Heart right ventricle (tissue), 16 donors: ENCODE data around the gene GGA3. TPM values are rescaled to one million over a fixed set of nuclear protein-coding genes. Genes with fewer than 3 reads are reported as not detected.
A peak's percentile ranks its signal among the peaks of the same experiment; 100 is the strongest.
"Not testable (repeated sequence)": the region's sequence is repeated elsewhere in the genome, so short reads cannot be mapped to it uniquely, and the experiment has no call there.

Experiments used
- ATAC-seq, 8 donors: fragments of 200-7000 bp; cut with Tn5 transposase; one replicate each; pipeline ENCODE4 v1.9.1; 2020; ENCODE audit warnings: mild to moderate bottlenecking in 8 of 8, moderate library complexity in 8 of 8, moderate number of reproducible peaks in 1 of 8
- DNase-seq, 2 donors: peaks; one replicate each; pipeline ENCODE4 v3.0.0-alpha.2; 2020
- H3K27ac ChIP-seq, 10 donors: fragments of 200-600 bp; sonication (generic) in 2 of 10; one replicate each; pipeline versions ENCODE4 v1.5.0 to v1.8.0; 2020 to 2022; ENCODE audit warnings: mild to moderate bottlenecking in 3 of 10
- H3K27me3 ChIP-seq, 7 donors: fragments of 200-600 bp; one replicate each; pipeline ENCODE4 v1.8.0; 2021 to 2022; ENCODE audit warnings: mild to moderate bottlenecking in 2 of 7
- H3K36me3 ChIP-seq, 9 donors: fragments of 200-600 bp; sonication (generic) in 1 of 9; one replicate each; pipeline versions ENCODE4 v1.5.0 to v1.8.0; 2020 to 2022; ENCODE audit warnings: mild to moderate bottlenecking in 2 of 9
- H3K4me1 ChIP-seq, 9 donors: fragments of 200-600 bp; sonication (generic) in 1 of 9; one replicate each; pipeline versions ENCODE4 v1.5.0 to v1.8.0; 2020 to 2022; ENCODE audit warnings: mild to moderate bottlenecking in 4 of 9
- H3K4me3 ChIP-seq, 10 donors: fragments of 200-600 bp; sonication (generic) in 2 of 10; one replicate each; pipeline versions ENCODE4 v1.5.0 to v1.8.0; 2020 to 2022; ENCODE audit warnings: mild to moderate bottlenecking in 7 of 10, moderate library complexity in 2 of 10
- H3K9me3 ChIP-seq, 11 donors: fragments of 200-600 bp in 10 of 11; sonication (generic) in 2 of 11; one replicate each; pipeline versions ENCODE4 v1.5.0 to v1.8.0; 2013 to 2022; ENCODE audit warnings: mild to moderate bottlenecking in 2 of 11, control low read depth in 1 of 11, moderate library complexity in 1 of 11
- WGBS, 2 donors: extraction: QIAGEN DNeasy Blood & Tissue Kit; methylation state at CpG; one replicate each; pipeline ENCODE4 v1.1.7; 2013; ENCODE audit warnings: inconsistent platforms in 1 of 2; 5-methylcytosine and 5-hydroxymethylcytosine counted together
- intact Hi-C, 10 donors: fragments of 100-400 bp; cut with DNase I; formaldehyde crosslinking; loops; one replicate each; pipeline versions ENCODE4 v1.11.1 to v1.14.2; 2022
- polyA plus RNA-seq, 2 donors: library from polyadenylated mRNA; stranded (reverse); fragments of 200-250 nt; gene quantifications; one replicate each; pipeline ENCODE4 v1.2.3, GENCODE V29; 2013
- total RNA-seq, 10 donors: library from RNA; stranded (reverse); fragmentation: NEBNext Ultra II Directional in 3 of 10; extraction: Animal tissue kit (Norgen Biotek cat#: 25700) in 3 of 10; gene quantifications; one replicate each; pipeline versions ENCODE4 v1.2.1 to v1.2.4, GENCODE V29; 2021 to 2023
- TF ChIP-seq, protein P1 (sequence below), 9 donors: fragments of 200-600 bp; sonication (generic) in 2 of 9; IDR thresholded peaks; one replicate each; pipeline versions ENCODE4 v1.5.0 to v1.8.0; 2021 to 2022; ENCODE audit warnings: antibody characterized with exemption in 9 of 9, mild to moderate bottlenecking in 5 of 9, moderate library complexity in 1 of 9
- donor health status: Arrhythmogenic right ventricular cardiomyopathy.
- donor health status: ischemic (EF 13 %, LVEDD 7.1; RV severe dilation, severe dysfunction).
- donor health status: healthy with polysubstance abuse.
- donor health status: DM: no; HTN: yes; CAD: no.
- donor health status: DM: no; HTN: no; CAD: no.
- donor health status: ischemic (EF 25% LVEDD 6.9; RV normal size, moderate dysfunction).
- donor health status: ischemic (EF 25% LVEDD 5.7; RV mildly dilated, moderate dysfunction).
- donor health status: healthy.
- donor health status: DM: yes; HTN: yes; CAD: no.
- donor health status: Ischemic cardiomyopathy.
- donor health status: ischemic (EF 35%, LVEDD 5.7; RV mildly dilated, moderate dysfunction).
- donor health status: nonischemic (EF 11% LVEDD 7.7; RV severe dilation, severe dysfunction).
- donor health status: DM: yes; HTN: yes; CAD: no.
- donor health status: PGD.
- donor health status: ischemic (EF 29% LVEDD 5.4; RV normal size, mild dysfunction).
- donor health status: nonischemic (EF 23%, LVEDD 6.1; RV moderate dilation, normal function).

GGA3 gene
- total and polyA plus RNA-seq, 12 donors = 13.1 to 30.2 (median 20.7) TPM

GRCh38 chr17:75301502-75302206 is 40.2 kb upstream of the GGA3 start:
- WGBS, 2 donors = 85 to 89% methylated on average over 17 of the region's 17 CpGs
- TF ChIP-seq, protein P1, sequence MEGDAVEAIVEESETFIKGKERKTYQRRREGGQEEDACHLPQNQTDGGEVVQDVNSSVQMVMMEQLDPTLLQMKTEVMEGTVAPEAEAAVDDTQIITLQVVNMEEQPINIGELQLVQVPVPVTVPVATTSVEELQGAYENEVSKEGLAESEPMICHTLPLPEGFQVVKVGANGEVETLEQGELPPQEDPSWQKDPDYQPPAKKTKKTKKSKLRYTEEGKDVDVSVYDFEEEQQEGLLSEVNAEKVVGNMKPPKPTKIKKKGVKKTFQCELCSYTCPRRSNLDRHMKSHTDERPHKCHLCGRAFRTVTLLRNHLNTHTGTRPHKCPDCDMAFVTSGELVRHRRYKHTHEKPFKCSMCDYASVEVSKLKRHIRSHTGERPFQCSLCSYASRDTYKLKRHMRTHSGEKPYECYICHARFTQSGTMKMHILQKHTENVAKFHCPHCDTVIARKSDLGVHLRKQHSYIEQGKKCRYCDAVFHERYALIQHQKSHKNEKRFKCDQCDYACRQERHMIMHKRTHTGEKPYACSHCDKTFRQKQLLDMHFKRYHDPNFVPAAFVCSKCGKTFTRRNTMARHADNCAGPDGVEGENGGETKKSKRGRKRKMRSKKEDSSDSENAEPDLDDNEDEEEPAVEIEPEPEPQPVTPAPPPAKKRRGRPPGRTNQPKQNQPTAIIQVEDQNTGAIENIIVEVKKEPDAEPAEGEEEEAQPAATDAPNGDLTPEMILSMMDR (IDR thresholded peaks at IDR 0.05) = no peak
- Histone ChIP-seq H3K27ac (peak overlapping the region in 1 of 10 donors; percentile 84), H3K4me1 (peaks cover 0 to 36% (median 0%) of the 10 kb centered on the region in 9 donors), H3K27me3 (no peaks in the 10 kb centered on the region), H3K36me3 (no peaks in the 10 kb centered on the region), H3K4me3 (no peak overlapping the region), H3K9me3 (no peaks in the 10 kb centered on the region)
- DNase-seq (no peak), ATAC-seq (peak in 1 of 8 donors; percentile 29)
- intact Hi-C loops = no loop called here

DNA sequence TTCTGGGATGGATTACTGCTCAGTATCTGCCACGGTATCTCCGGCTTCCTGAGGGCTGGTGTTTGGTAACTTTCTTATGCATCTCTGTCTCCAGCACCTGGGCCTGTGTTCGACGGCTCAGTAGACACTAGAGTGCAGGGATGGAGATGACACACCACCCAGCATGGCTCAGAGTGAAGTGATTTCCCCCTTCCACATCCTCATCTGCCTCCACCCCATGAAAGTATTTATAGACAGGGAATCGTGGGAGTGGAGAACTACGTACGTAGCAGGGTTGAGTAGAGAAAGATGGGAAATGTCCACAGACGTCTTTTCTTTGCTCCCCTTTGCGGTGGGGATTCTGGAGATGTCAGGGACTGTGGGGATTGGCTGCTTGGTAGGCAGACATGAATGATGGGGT is 39.6 kb upstream of the GGA3 start:
- DNase-seq (no peak), ATAC-seq (peak in 5 of 8 donors; percentile 29 to 57 (median 33))
- Histone ChIP-seq H3K4me1 (peaks cover 0 to 41% (median 0%) of the 10 kb centered on the region in 9 donors), H3K27me3 (no peaks in the 10 kb centered on the region), H3K27ac (peak overlapping the region in 1 of 10 donors; percentile 84), H3K9me3 (no peaks in the 10 kb centered on the region), H3K36me3 (no peaks in the 10 kb centered on the region), H3K4me3 (no peak overlapping the region)
- intact Hi-C loops = no loop called here
- TF ChIP-seq, protein P1 (IDR thresholded peaks at IDR 0.05) = no peak
- 70 to 74% methylated on average over 9 of the region's 9 CpGs for WGBS, 2 donors

DNA sequence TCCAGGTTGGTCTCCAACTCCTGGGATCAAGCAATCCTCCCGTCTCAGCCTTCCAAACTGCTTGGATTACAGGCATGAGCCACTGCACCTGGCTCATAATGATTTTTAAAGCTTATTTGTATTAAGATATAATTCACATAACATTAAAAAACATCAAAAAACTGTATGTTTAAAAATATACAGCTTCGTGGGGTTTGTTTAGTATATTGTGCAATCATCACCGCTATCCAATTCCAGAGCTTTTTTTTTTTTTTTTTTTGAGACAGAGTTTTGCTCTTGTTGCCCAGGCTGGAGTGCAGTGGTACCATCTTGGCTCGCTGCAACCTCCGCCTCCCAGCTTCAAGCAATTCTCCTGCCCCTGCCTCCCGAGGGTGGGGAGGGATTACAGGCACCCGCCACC is 38.9 kb upstream of the GGA3 start:
- H3K36me3 ChIP-seq = no peaks in the 10 kb centered on the region
- peaks cover 0 to 49% (median 0%) of the 10 kb centered on the region in 9 donors for H3K4me1 ChIP-seq
- no peaks in the 10 kb centered on the region for H3K9me3 ChIP-seq
- H3K27ac ChIP-seq = peak overlapping the region in 1 of 10 donors; percentile 84
- TF ChIP-seq, protein P1 (IDR thresholded peaks at IDR 0.05) = no peak
- intact Hi-C loops = no loop called here
- no peaks in the 10 kb centered on the region for H3K27me3 ChIP-seq
- DNase-seq (no peak), ATAC-seq (no peak)
- H3K4me3 ChIP-seq = no peak overlapping the region
- 84 to 89% methylated on average over 7 of the region's 7 CpGs for WGBS, 2 donors

- intact Hi-C loops = no loop called here
- ATAC-seq = peak in 6 of 8 donors; percentile 43 to 82 (median 56)
- TF ChIP-seq, protein P1 (IDR thresholded peaks at IDR 0.05) = no peak
Observed at GRCh38 chr17:75295201-75296158, 34.1 kb upstream of the GGA3 start.

DNA sequence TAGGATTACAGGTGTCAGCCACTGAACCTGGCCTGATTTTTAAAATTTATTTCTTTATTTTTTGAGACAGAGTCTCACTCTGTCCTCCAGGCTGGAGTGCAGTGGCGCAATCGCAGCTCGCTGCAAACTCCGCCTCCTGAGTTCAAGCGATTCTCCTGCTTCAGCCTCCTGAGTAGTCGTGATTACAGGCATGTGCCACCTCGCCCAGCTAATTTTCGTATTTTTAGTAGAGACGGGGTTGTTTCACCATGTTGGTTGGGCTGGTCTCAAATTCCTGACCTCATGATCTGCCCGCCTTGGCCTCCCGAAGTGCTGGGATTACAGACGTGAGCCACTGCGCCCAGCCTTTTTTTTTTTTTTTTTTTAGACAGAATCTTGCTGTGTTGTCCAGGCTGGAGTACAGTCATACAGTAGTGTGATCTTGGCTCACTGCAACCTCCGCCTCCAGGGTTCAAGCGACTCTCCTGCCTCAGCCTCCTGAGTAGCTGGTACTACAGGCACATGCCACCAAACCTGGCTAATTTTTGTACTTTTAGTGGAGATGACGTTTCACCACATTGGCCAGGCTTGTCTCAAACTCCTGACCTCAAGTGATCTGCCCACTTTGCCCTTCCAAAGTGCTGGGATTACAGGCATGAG is 31.5 kb upstream of the GGA3 start:
- H3K4me3 ChIP-seq, H3K9me3 ChIP-seq, intact Hi-C loops, H3K36me3 ChIP-seq, ATAC-seq, H3K27me3 ChIP-seq, DNase-seq: not testable (repeated sequence)
- peaks cover 0 to 77% (median 10%) of the 10 kb centered on the region in 9 donors for H3K4me1 ChIP-seq
- WGBS, 2 donors = 77 to 79% methylated on average over 16 of the region's 16 CpGs
- H3K27ac ChIP-seq = peak overlapping the region in 1 of 10 donors; percentile 96

More at GRCh38 chr17:75295201-75296158, 34.1 kb upstream of the GGA3 start:
- no peaks in the 10 kb centered on the region for H3K27me3 ChIP-seq
- H3K36me3 ChIP-seq = no peaks in the 10 kb centered on the region
- no peaks in the 10 kb centered on the region for H3K9me3 ChIP-seq
- peaks cover 0 to 62% (median 0%) of the 10 kb centered on the region in 9 donors for H3K4me1 ChIP-seq
- WGBS, 2 donors = 80 to 86% methylated on average over 8 of the region's 8 CpGs
- no peak overlapping the region for H3K4me3 ChIP-seq
- DNase-seq = no peak
- peak overlapping the region in 7 of 10 donors; percentile 36 to 96 (median 58) for H3K27ac ChIP-seq
